Left cardiac atrium (tissue), 4 donors: Measurements from ENCODE around the gene PCNX2. TPM values are rescaled to one million over a fixed set of nuclear protein-coding genes. Genes with fewer than 3 reads are reported as not detected.
A peak's percentile ranks its signal among the peaks of the same experiment; 100 is the strongest.
"Not testable (repeated sequence)": the region's sequence is repeated elsewhere in the genome, so short reads cannot be mapped to it uniquely, and the experiment has no call there.

Source experiments
- ATAC-seq, 2 donors: fragments of 200-7000 bp; cut with Tn5 transposase; one replicate each; pipeline ENCODE4 v1.9.1; 2020; ENCODE audit warnings: mild to moderate bottlenecking in 2 of 2, moderate library complexity in 2 of 2
- DNase-seq: peaks from one replicate; pipeline ENCODE4 v3.0.0-alpha.2; 2020
- intact Hi-C, 2 donors: fragments of 100-400 bp; cut with DNase I; formaldehyde crosslinking; loops; one replicate each; pipeline versions ENCODE4 v1.14.1 to v1.15.1; 2022 to 2023
- total RNA-seq, 2 donors: library from RNA; stranded (reverse); fragmentation: NEBNext Ultra II Directional; extraction: Animal tissue kit (Norgen Biotek cat#: 25700); gene quantifications; one replicate each; pipeline ENCODE4 v1.2.1, GENCODE V29; 2021
- donor health status: DM: no; HTN: yes; CAD: no.
- donor health status: DM: no; HTN: yes; CAD: no; lungs with severe emphysema.
- donor health status: DM: yes; HTN: yes; CAD: no.
- donor health status: Dilated cardiomyopathy.

Gene PCNX2
- total RNA-seq, 2 donors from 2014 or later = 3.2 to 4.2 TPM

DNA sequence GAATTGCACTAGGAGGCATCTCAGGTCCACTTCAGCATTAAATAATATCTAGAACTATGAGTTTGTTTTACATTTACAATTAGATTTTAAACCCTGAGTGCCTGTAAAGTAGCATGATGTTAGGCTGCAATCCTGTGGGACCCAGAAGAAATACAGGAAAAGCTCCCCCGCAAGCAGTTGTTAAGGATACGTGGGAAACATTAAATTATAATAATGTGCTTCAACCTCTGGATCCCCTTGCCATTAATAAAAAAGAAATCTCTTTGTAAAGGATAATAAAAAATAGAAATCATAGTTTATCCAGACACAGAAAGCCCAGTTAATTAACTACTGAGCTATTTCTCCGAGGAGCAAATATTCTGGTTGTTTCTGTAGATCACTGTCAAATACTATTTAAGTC, 106.0 kb downstream of the PCNX2 start:
- DNase-seq = no peak
- ATAC-seq = no peak
- intact Hi-C loops = no loop called here

DNA sequence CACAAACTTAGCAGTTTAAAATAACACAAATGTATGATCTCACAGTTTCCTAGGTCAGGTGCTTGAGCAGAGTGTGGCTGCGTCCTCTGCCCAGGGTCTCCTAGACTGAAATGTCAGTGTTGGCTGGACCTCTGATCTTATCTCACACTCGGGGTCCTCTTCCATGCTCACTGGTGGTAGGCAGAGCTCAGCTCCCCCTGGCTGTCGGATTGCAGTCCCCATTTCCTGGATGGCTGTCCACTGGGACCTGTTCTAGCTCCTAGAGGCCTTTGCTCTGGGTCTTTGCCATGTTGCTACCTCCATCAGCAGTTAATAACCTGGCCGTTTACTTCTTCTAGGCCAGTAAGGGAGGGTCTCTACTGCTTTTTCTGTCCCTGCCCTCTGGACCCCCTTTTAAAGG, 107.5 kb downstream of the PCNX2 start:
- no peak for DNase-seq
- intact Hi-C loops = no loop called here
- ATAC-seq = no peak

- intact Hi-C loops = no loop called here
- DNase-seq (no peak), ATAC-seq (no peak)
Observed at GRCh38 chr1:233183226-233184020, 112.1 kb downstream of the PCNX2 start.

DNA sequence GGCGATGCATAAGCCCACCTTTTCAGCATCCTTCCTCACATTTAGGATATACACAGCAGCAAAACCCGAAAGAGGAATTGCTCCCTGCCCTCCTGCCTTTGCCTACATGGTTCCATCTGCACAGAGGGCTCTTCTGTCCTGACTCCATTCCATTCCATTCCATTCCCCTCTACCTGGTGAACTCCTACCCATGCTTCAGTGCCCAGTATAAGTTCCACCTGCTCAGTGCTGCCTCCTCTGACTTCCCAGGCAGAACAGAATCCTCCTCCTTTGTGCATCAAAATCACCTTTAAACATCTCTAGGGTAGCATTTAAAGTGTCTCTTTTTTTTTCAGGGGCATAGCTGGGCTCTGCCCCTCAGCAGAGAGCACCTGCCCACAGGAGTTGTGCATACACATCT, 112.9 kb downstream of the PCNX2 start:
- ATAC-seq = no peak
- intact Hi-C loops = no loop called here
- DNase-seq = no peak

DNA sequence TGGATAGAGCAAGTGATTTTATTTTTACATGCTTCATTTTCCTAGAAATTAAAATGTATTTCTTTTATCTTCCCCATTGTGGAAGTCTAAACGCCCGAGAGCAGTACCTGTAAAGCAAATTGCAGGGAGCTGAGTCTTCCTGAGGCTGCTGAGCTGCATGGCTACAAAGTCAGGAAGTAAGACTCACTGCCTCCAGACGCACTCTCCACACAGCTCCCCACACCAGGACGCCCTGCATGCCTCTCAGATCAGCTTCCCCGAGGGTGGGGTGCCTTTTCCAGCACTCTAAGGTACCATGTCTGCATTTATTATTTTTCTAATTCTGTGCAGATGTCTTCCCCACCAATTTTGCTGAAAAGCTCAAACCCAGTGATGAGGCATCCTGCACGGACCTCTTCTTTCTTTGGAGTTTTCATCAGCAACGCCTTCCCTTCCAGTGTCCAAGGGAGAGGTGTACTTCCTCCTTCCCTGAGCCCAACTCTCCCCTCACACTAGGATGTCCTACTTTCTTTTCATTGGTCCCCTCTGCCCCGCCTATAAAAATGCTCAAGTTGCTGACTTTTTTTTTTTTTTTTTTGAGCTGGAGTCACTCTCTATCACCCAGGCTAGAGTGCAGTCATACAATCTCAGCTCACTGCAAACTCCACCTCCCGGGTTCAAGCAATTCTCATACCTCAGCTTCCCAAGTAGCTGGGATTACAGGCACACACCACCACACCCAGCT, 114.7 kb downstream of the PCNX2 start:
- intact Hi-C loops = no loop called here
- DNase-seq (no peak), ATAC-seq (no peak)

DNA sequence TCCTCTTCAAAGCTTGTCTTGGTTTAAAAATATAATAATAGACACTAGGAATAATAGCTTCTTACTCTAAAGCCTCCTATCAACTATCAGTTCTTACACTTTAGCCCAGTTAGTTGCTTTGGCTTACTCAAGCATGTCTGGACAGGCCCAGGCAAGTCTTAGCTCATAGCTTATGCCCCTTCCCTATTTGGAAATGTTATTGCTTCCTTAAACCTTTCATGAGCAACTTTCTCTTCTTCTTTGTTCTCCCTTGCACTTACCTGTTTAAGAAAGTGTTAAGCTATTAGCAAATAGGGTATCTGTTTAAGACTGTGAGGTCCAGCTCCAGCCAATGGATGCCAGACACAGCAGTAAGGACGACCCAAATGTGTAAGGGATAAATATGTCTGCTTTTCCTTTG, 115.9 kb downstream of the PCNX2 start:
- intact Hi-C loops, DNase-seq, ATAC-seq: not testable (repeated sequence)

GRCh38 chr1:233172201-233172600, 123.3 kb downstream of the PCNX2 start:
- intact Hi-C loops = loop anchor here (2.0 to 5.0 kb wide), 2 partner anchors 535 to 537 kb away; no protein-coding TSS in a partner anchor
- DNase-seq (no peak), ATAC-seq (no peak)

DNA sequence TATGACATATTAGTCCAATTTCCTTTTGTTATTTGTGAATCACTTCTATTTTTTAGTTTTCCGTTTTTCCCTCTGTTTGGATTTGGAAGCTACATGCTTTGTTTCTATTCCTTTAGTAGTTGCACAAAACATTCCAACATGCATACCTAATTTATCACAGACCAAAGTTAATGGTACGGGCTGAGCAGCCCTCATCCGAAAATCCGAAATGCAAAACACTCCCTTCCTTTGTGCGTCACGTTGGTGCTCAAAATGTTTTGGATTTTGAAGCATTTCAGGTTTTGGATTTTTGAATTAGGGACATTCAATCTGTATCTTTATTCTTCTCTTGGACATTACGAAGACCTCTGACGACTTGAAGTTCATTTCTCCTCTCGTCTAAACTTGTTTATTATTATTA, 124.8 kb downstream of the PCNX2 start:
- ATAC-seq (no peak), DNase-seq (no peak)
- intact Hi-C loops = loop anchor here in 1 of 2 donors (5.0 kb wide), 1 partner anchor 533 kb away; no protein-coding TSS in a partner anchor

GRCh38 chr1:233168384-233168783, 127.1 kb downstream of the PCNX2 start:
- no peak for DNase-seq
- no peak for ATAC-seq

DNA sequence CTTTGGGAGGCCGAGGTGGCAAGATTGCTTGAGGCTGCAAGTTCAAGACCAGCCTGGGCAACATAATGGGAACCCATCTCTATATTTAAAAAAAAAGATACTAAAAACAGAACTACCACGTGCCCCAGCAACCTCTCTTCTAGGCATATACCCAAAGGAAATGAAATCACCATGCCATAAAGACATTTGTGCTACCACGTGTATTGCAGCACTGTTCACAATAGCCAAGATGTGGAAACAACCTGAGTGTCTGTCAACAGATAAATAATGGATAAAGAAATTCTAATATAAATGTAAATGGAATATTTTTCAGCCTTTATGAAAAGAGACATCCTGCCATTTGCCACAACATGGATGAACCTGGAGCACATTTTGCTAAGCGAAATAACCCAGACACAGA, 128.6 kb downstream of the PCNX2 start:
- DNase-seq (no peak), ATAC-seq (no peak)
- intact Hi-C loops = no loop called here

More at GRCh38 chr1:233168384-233168783, 127.1 kb downstream of the PCNX2 start:
- intact Hi-C loops = no loop called here

DNA sequence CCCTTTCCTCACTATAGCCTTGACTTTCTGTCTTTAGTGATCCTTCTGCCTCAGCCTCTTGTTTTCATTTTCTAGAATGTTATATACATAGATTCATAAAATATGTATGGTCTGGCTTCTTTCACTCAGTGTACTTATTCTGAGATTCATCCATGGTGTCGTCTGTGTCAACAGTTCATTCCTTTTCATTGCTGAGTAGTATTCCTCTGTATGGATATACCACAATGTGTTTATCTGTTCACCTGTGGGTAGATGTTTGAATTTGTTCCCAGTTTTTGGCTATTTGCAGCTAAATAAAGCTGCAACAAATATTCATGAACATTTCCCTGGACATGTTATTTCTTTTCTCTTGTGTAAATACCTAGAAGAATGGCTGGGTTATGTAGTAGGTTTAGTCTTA, 131.8 kb downstream of the PCNX2 start:
- ATAC-seq (no peak), DNase-seq (no peak)
- intact Hi-C loops = no loop called here

GRCh38 chr1:233158322-233158721, 137.2 kb downstream of the PCNX2 start:
- ATAC-seq (no peak), DNase-seq (no peak)
- intact Hi-C loops = no loop called here

GRCh38 chr1:233157245-233157644, 138.3 kb downstream of the PCNX2 start:
- intact Hi-C loops = no loop called here
- ATAC-seq (no peak), DNase-seq (no peak)

DNA sequence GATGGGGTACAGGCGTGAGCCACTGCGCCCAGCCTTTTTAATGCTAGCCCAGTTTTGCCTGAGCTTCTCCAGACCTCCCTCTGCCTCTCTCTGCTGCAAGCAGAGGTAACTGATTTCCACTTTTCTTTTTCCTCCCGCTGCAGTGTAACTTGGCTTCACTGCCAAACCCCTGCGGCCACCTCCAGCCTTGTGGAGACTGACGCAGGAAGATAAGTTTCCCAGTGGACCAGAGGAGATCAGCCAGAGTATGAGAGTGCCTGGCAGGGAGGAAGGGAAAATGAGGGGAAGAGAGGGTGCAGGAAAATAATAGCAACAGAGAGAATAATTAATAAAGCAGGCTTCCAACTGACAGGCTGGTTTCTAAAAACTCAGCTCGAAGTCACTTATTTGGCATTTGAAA, 143.7 kb downstream of the PCNX2 start:
- DNase-seq (peak; percentile 38), ATAC-seq (peak; percentile 72 to 82)
- intact Hi-C loops = no loop called here

DNA sequence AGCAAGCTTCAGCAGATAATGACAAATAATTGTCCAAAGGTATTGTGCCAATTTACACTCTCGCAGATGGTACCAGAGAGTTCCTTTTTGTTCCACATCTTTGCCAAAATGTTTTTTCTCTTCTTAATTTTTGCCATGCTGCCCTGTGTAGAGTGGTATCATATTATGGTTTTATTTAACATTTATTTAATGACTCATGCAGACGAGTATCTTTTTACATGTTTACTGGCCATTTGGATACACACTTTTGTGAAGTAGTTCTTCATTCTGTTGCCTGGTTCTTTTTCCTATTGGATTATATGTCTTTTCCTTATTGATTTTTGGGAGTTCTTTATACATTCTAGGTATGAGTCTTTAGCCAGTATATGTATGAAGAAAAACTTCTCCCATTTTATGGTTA, 151.1 kb downstream of the PCNX2 start:
- ATAC-seq (no peak), DNase-seq (no peak)
- intact Hi-C loops = no loop called here

- intact Hi-C loops = no loop called here
- DNase-seq (no peak), ATAC-seq (no peak)
Observed at GRCh38 chr1:233143241-233143640, 152.3 kb downstream of the PCNX2 start.

GRCh38 chr1:233140974-233141373, 154.6 kb downstream of the PCNX2 start:
- ATAC-seq (no peak), DNase-seq (no peak)
- intact Hi-C loops = no loop called here

DNA sequence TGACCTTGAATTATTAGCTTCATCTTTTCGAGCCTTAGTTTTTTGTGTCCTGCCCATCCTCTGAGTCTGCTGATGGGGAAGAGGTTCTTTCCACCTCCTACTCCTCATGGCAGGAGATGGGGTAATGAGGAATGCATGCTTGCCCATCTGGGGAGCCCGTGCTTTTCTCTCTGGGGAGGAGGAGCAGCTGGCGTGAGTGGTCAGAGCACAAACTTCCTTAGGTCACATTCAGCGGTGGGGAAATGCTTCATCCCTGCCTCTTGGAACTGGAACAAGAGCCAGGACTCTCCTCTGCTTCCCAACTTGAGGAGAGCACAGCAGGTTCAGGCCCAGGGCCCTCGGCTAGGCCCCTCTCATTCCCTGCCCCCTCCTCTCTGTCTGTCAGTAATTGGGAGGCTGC, 155.0 kb downstream of the PCNX2 start:
- intact Hi-C loops = no loop called here
- ATAC-seq (no peak), DNase-seq (no peak)

- intact Hi-C loops = no loop called here
- ATAC-seq = no peak
- DNase-seq = no peak
Observed at GRCh38 chr1:233138788-233139585, 156.5 kb downstream of the PCNX2 start.

- no peak for DNase-seq
- intact Hi-C loops = no loop called here
Observed at GRCh38 chr1:233135833-233136232, 159.7 kb downstream of the PCNX2 start.

More at GRCh38 chr1:233135833-233136232, 159.7 kb downstream of the PCNX2 start:
- no peak for ATAC-seq
